ENCODE data around the gene TMEM176B.

TMEM176B gene

GRCh38 chr7:150754951-150755350, 45.2 kb downstream of the TMEM176B start:
- H3K27ac ChIP-seq (ENCODE audit: insufficient read depth, low read length, poor library complexity, severe bottlenecking): peak overlapping the region; percentile 88

DNA sequence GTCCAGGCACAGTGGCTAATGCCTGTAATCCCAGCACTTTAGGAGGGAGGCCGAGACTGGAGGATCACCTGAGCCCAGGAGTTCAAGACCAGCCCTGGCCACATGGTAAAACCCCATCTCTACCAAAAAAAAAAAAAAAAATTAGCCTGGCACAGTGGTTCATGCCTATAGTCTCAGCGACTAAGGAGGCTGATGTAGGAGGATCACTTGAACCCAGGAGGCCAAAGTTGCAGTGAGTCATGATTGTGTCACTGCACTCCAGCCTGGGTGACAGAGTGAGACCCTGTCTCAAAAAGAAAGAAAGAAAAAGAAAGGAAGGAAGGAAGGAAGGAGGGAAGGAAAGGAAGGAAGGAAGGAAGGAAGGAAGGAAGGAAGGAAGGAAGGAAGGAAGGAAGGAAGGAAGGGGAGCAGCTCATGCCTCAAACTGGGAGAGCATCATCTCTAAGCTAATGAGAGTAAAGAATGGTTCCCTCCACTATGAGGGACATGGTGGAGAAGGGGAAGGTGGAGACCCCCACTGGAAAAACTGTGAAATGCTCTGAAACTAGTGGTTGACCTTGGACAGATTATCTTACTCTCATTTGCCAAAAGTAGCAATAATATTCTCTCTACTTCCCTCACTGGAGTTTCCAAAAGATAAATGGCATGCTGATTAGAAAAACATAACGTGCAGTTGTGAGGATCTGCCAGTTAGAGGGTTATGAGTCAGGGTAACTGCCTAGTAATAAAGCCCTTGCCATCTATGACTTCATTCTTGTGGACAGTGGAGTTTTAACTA, 46.1 kb downstream of the TMEM176B start:
- H3K4me1 ChIP-seq (ENCODE audit: control insufficient read depth, insufficient read depth, low read length, poor library complexity, severe bottlenecking): peaks cover 41% of the 10 kb centered on the region
- no peak for DNase-seq
- H3K36me3 ChIP-seq (ENCODE audit: control insufficient read depth, insufficient read depth, low read length): no peaks in the 10 kb centered on the region
- H3K4me3 ChIP-seq (ENCODE audit: insufficient read depth, low read depth, low read length, poor library complexity, severe bottlenecking): no peak overlapping the region
- H3K27me3 ChIP-seq (replicated peaks; ENCODE audit: control insufficient read depth, insufficient read depth, low read length, poor library complexity, severe bottlenecking): no peaks in the 10 kb centered on the region
- no peaks in the 10 kb centered on the region for H3K9me3 ChIP-seq (ENCODE audit: control insufficient read depth, low read length)
- peak overlapping the region; percentile 60 for H3K27ac ChIP-seq (ENCODE audit: insufficient read depth, low read length, poor library complexity, severe bottlenecking)

More at GRCh38 chr7:150754951-150755350, 45.2 kb downstream of the TMEM176B start:
- H3K27me3 ChIP-seq (replicated peaks; ENCODE audit: control insufficient read depth, insufficient read depth, low read length, poor library complexity, severe bottlenecking): no peaks in the 10 kb centered on the region
- peaks cover 34% of the 10 kb centered on the region for H3K4me1 ChIP-seq (ENCODE audit: control insufficient read depth, insufficient read depth, low read length, poor library complexity, severe bottlenecking)
- H3K9me3 ChIP-seq (ENCODE audit: control insufficient read depth, low read length): no peaks in the 10 kb centered on the region
- no peak overlapping the region for H3K4me3 ChIP-seq (ENCODE audit: insufficient read depth, low read depth, low read length, poor library complexity, severe bottlenecking)
- no peak for DNase-seq
- H3K36me3 ChIP-seq (ENCODE audit: control insufficient read depth, insufficient read depth, low read length): no peaks in the 10 kb centered on the region

GRCh38 chr7:150753239-150753638, 46.9 kb downstream of the TMEM176B start:
- H3K36me3 ChIP-seq (ENCODE audit: control insufficient read depth, insufficient read depth, low read length): no peaks in the 10 kb centered on the region
- no peak overlapping the region for H3K27ac ChIP-seq (ENCODE audit: insufficient read depth, low read length, poor library complexity, severe bottlenecking)
- no peak overlapping the region for H3K4me3 ChIP-seq (ENCODE audit: insufficient read depth, low read depth, low read length, poor library complexity, severe bottlenecking)
- H3K4me1 ChIP-seq (ENCODE audit: control insufficient read depth, insufficient read depth, low read length, poor library complexity, severe bottlenecking): peaks cover 48% of the 10 kb centered on the region
- H3K9me3 ChIP-seq (ENCODE audit: control insufficient read depth, low read length): no peaks in the 10 kb centered on the region
- H3K27me3 ChIP-seq (replicated peaks; ENCODE audit: control insufficient read depth, insufficient read depth, low read length, poor library complexity, severe bottlenecking): no peaks in the 10 kb centered on the region
- no peak for DNase-seq

- no peak for DNase-seq
- peaks cover 58% of the 10 kb centered on the region for H3K4me1 ChIP-seq (ENCODE audit: control insufficient read depth, insufficient read depth, low read length, poor library complexity, severe bottlenecking)
- no peaks in the 10 kb centered on the region for H3K9me3 ChIP-seq (ENCODE audit: control insufficient read depth, low read length)
- no peak overlapping the region for H3K27ac ChIP-seq (ENCODE audit: insufficient read depth, low read length, poor library complexity, severe bottlenecking)
- no peaks in the 10 kb centered on the region for H3K36me3 ChIP-seq (ENCODE audit: control insufficient read depth, insufficient read depth, low read length)
- no peaks in the 10 kb centered on the region for H3K27me3 ChIP-seq (replicated peaks; ENCODE audit: control insufficient read depth, insufficient read depth, low read length, poor library complexity, severe bottlenecking)
- no peak overlapping the region for H3K4me3 ChIP-seq (ENCODE audit: insufficient read depth, low read depth, low read length, poor library complexity, severe bottlenecking)
Observed at GRCh38 chr7:150751702-150752101, 48.5 kb downstream of the TMEM176B start.

GRCh38 chr7:150748376-150748775, 51.8 kb downstream of the TMEM176B start:
- Histone ChIP-seq H3K27ac (ENCODE audit: insufficient read depth, low read length, poor library complexity, severe bottlenecking) (peak overlapping the region; percentile 85), H3K4me1 (ENCODE audit: control insufficient read depth, insufficient read depth, low read length, poor library complexity, severe bottlenecking) (peaks cover 62% of the 10 kb centered on the region), H3K4me3 (ENCODE audit: insufficient read depth, low read depth, low read length, poor library complexity, severe bottlenecking) (no peak overlapping the region), H3K27me3 (replicated peaks; ENCODE audit: control insufficient read depth, insufficient read depth, low read length, poor library complexity, severe bottlenecking) (no peaks in the 10 kb centered on the region), H3K9me3 (ENCODE audit: control insufficient read depth, low read length) (no peaks in the 10 kb centered on the region), H3K36me3 (ENCODE audit: control insufficient read depth, insufficient read depth, low read length) (peaks cover 12% of the 10 kb centered on the region)
- no peak for DNase-seq

GRCh38 chr7:150746921-150747320, 53.2 kb downstream of the TMEM176B start:
- H3K27me3 ChIP-seq (replicated peaks; ENCODE audit: control insufficient read depth, insufficient read depth, low read length, poor library complexity, severe bottlenecking): no peaks in the 10 kb centered on the region
- peak overlapping the region; percentile 85 for H3K27ac ChIP-seq (ENCODE audit: insufficient read depth, low read length, poor library complexity, severe bottlenecking)
- no peak for DNase-seq
- no peaks in the 10 kb centered on the region for H3K9me3 ChIP-seq (ENCODE audit: control insufficient read depth, low read length)
- H3K36me3 ChIP-seq (ENCODE audit: control insufficient read depth, insufficient read depth, low read length): peaks cover 27% of the 10 kb centered on the region
- peaks cover 72% of the 10 kb centered on the region for H3K4me1 ChIP-seq (ENCODE audit: control insufficient read depth, insufficient read depth, low read length, poor library complexity, severe bottlenecking)
- no peak overlapping the region for H3K4me3 ChIP-seq (ENCODE audit: insufficient read depth, low read depth, low read length, poor library complexity, severe bottlenecking)

DNA sequence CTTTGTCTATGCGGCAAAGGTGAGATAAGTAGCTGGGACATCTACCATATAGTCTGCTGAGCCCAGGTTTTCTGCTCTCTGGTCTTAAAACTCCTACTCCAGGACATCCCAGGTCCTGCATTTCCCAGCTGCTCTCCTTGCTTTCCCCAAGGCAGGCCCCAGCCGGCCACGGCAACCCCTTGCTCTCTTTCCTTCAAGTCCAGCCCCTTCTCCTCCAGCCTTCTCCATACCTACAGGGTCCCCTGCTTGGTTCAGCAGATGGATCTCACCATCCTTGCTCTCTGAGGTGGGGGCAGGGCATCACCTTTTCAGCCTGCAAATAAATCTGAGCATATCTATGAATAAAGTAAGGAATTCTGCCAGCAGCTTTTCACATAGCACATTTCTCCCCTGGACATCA, 54.3 kb downstream of the TMEM176B start:
- H3K27me3 ChIP-seq (replicated peaks; ENCODE audit: control insufficient read depth, insufficient read depth, low read length, poor library complexity, severe bottlenecking): no peaks in the 10 kb centered on the region
- H3K36me3 ChIP-seq (ENCODE audit: control insufficient read depth, insufficient read depth, low read length): peaks cover 37% of the 10 kb centered on the region
- peaks cover 75% of the 10 kb centered on the region for H3K4me1 ChIP-seq (ENCODE audit: control insufficient read depth, insufficient read depth, low read length, poor library complexity, severe bottlenecking)
- no peaks in the 10 kb centered on the region for H3K9me3 ChIP-seq (ENCODE audit: control insufficient read depth, low read length)
- peak overlapping the region; percentile 17 for H3K4me3 ChIP-seq (ENCODE audit: insufficient read depth, low read depth, low read length, poor library complexity, severe bottlenecking)
- H3K27ac ChIP-seq (ENCODE audit: insufficient read depth, low read length, poor library complexity, severe bottlenecking): peak overlapping the region; percentile 85
- no peak for DNase-seq

GRCh38 chr7:150745086-150745485, 55.1 kb downstream of the TMEM176B start:
- Histone ChIP-seq H3K4me1 (ENCODE audit: control insufficient read depth, insufficient read depth, low read length, poor library complexity, severe bottlenecking) (peaks cover 78% of the 10 kb centered on the region), H3K27me3 (replicated peaks; ENCODE audit: control insufficient read depth, insufficient read depth, low read length, poor library complexity, severe bottlenecking) (no peaks in the 10 kb centered on the region), H3K4me3 (ENCODE audit: insufficient read depth, low read depth, low read length, poor library complexity, severe bottlenecking) (peak overlapping the region; percentile 86), H3K27ac (ENCODE audit: insufficient read depth, low read length, poor library complexity, severe bottlenecking) (peak overlapping the region; percentile 85), H3K36me3 (ENCODE audit: control insufficient read depth, insufficient read depth, low read length) (peaks cover 44% of the 10 kb centered on the region), H3K9me3 (ENCODE audit: control insufficient read depth, low read length) (no peaks in the 10 kb centered on the region)
- DNase-seq: no peak

GRCh38 chr7:150744041-150744656, 56.0 kb downstream of the TMEM176B start:
- H3K4me3 ChIP-seq (ENCODE audit: insufficient read depth, low read depth, low read length, poor library complexity, severe bottlenecking): peak overlapping the region; percentile 86
- peak overlapping the region; percentile 85 for H3K27ac ChIP-seq (ENCODE audit: insufficient read depth, low read length, poor library complexity, severe bottlenecking)
- no peak for DNase-seq
- H3K27me3 ChIP-seq (replicated peaks; ENCODE audit: control insufficient read depth, insufficient read depth, low read length, poor library complexity, severe bottlenecking): no peaks in the 10 kb centered on the region
- peaks cover 51% of the 10 kb centered on the region for H3K36me3 ChIP-seq (ENCODE audit: control insufficient read depth, insufficient read depth, low read length)
- H3K4me1 ChIP-seq (ENCODE audit: control insufficient read depth, insufficient read depth, low read length, poor library complexity, severe bottlenecking): peaks cover 73% of the 10 kb centered on the region
- no peaks in the 10 kb centered on the region for H3K9me3 ChIP-seq (ENCODE audit: control insufficient read depth, low read length)

- Histone ChIP-seq H3K27ac (ENCODE audit: insufficient read depth, low read length, poor library complexity, severe bottlenecking) (peak overlapping the region; percentile 85), H3K27me3 (replicated peaks; ENCODE audit: control insufficient read depth, insufficient read depth, low read length, poor library complexity, severe bottlenecking) (no peaks in the 10 kb centered on the region), H3K4me1 (ENCODE audit: control insufficient read depth, insufficient read depth, low read length, poor library complexity, severe bottlenecking) (peaks cover 56% of the 10 kb centered on the region), H3K9me3 (ENCODE audit: control insufficient read depth, low read length) (no peaks in the 10 kb centered on the region), H3K36me3 (ENCODE audit: control insufficient read depth, insufficient read depth, low read length) (peaks cover 52% of the 10 kb centered on the region), H3K4me3 (ENCODE audit: insufficient read depth, low read depth, low read length, poor library complexity, severe bottlenecking) (peak overlapping the region; percentile 86)
- no peak for DNase-seq
Observed at GRCh38 chr7:150742286-150742968, 57.7 kb downstream of the TMEM176B start.
